ENCODE data around the gene SCMH1. TPM values are rescaled to one million over a fixed set of nuclear protein-coding genes. Genes with fewer than 3 reads are reported as not detected.

Gene SCMH1
- total and polyA plus RNA-seq, 7 donors: 16.2 to 39.4 (median 28.3) TPM

GRCh38 chr1:41226815-41227434 is 15.2 kb downstream of the SCMH1 start:
- H3K9me3 ChIP-seq: no peaks in the 10 kb centered on the region
- H3K4me1 ChIP-seq: peaks cover 11% of the 10 kb centered on the region
- no peaks in the 10 kb centered on the region for H3K27me3 ChIP-seq (ENCODE audit: insufficient read depth in 3 of 3, low read length in 2 of 3)
- intact Hi-C loops (cut with DNase I): no loop called here
- H3K4me3 ChIP-seq: no peak overlapping the region
- DNase-seq: no peak
- no peak for TF ChIP-seq CTCF (IDR thresholded peaks at IDR 0.05)
- no peaks in the 10 kb centered on the region for H3K36me3 ChIP-seq (ENCODE audit: insufficient read depth in 1 of 2, low read depth in 1 of 2)
- 61 to 65% (median 62%) methylated on average over 3 of the region's 3 CpGs for WGBS, 3 donors
- ATAC-seq: no peak
- H3K27ac ChIP-seq: no peak overlapping the region

- DNase-seq (no peak), ATAC-seq (no peak)
- H3K4me1 ChIP-seq: peaks cover 11% of the 10 kb centered on the region
- intact Hi-C loops (cut with DNase I): no loop called here
- no peak overlapping the region for H3K27ac ChIP-seq
- no peak overlapping the region for H3K4me3 ChIP-seq
- H3K27me3 ChIP-seq (ENCODE audit: insufficient read depth in 3 of 3, low read length in 2 of 3): no peaks in the 10 kb centered on the region
- no peaks in the 10 kb centered on the region for H3K9me3 ChIP-seq
- 95 to 98% (median 97%) methylated on average over 3 of the region's 3 CpGs for WGBS, 3 donors
- no peaks in the 10 kb centered on the region for H3K36me3 ChIP-seq (ENCODE audit: insufficient read depth in 1 of 2, low read depth in 1 of 2)
- no peak for TF ChIP-seq CTCF (IDR thresholded peaks at IDR 0.05)
Observed at GRCh38 chr1:41225495-41225894, 16.6 kb downstream of the SCMH1 start.

- ATAC-seq (no peak), DNase-seq (no peak)
- TF ChIP-seq CTCF (IDR thresholded peaks at IDR 0.05): no peak
- Histone ChIP-seq H3K9me3 (no peaks in the 10 kb centered on the region), H3K36me3 (ENCODE audit: insufficient read depth in 1 of 2, low read depth in 1 of 2) (no peaks in the 10 kb centered on the region), H3K27me3 (ENCODE audit: insufficient read depth in 3 of 3, low read length in 2 of 3) (no peaks in the 10 kb centered on the region), H3K4me3 (no peak overlapping the region), H3K4me1 (peaks cover 11% of the 10 kb centered on the region), H3K27ac (no peak overlapping the region)
- WGBS, 3 donors: 21 to 58% (median 29%) methylated on average over 2 of the region's 2 CpGs
- intact Hi-C loops (cut with DNase I): no loop called here
Observed at GRCh38 chr1:41222496-41222895, 19.6 kb downstream of the SCMH1 start.

GRCh38 chr1:41221995-41222394 is 20.1 kb downstream of the SCMH1 start:
- ATAC-seq: no peak
- Histone ChIP-seq H3K36me3 (ENCODE audit: insufficient read depth in 1 of 2, low read depth in 1 of 2) (no peaks in the 10 kb centered on the region), H3K27me3 (ENCODE audit: insufficient read depth in 3 of 3, low read length in 2 of 3) (no peaks in the 10 kb centered on the region), H3K27ac (no peak overlapping the region), H3K4me3 (no peak overlapping the region), H3K9me3 (no peaks in the 10 kb centered on the region), H3K4me1 (peaks cover 11% of the 10 kb centered on the region)
- no peak for TF ChIP-seq CTCF (IDR thresholded peaks at IDR 0.05)
- no peak for DNase-seq
- intact Hi-C loops (cut with DNase I): no loop called here

GRCh38 chr1:41218152-41218551 is 24.0 kb downstream of the SCMH1 start:
- Histone ChIP-seq H3K9me3 (no peaks in the 10 kb centered on the region), H3K4me3 (no peak overlapping the region), H3K4me1 (peaks cover 14% of the 10 kb centered on the region), H3K27ac (no peak overlapping the region), H3K36me3 (ENCODE audit: insufficient read depth in 1 of 2, low read depth in 1 of 2) (no peaks in the 10 kb centered on the region), H3K27me3 (ENCODE audit: insufficient read depth in 3 of 3, low read length in 2 of 3) (no peaks in the 10 kb centered on the region)
- ATAC-seq: no peak
- DNase-seq: no peak
- no peak for TF ChIP-seq CTCF (IDR thresholded peaks at IDR 0.05)
- 99 to 100% (median 100%) methylated on average over 1 of the region's 1 CpG for WGBS, 3 donors
- intact Hi-C loops (cut with DNase I): no loop called here

All from psoas muscle (tissue), 8 donors.